NCI-H2081 treated with DMSO at 0.1 percent for 48 hours (cell line): ENCODE results near the gene ARV1.

Source experiments
- DNase-seq: peaks from one replicate; lab custom pipeline; 2025; lab: John Stamatoyannopoulos, UW

The ARV1 gene

GRCh38 chr1:230978491-230979388, at the start of gene ARV1, which contains the start of gene TTC13:
Gene ARV1, plus strand, starts transcription at chr1:230979094. Its CDS starts 12 bp downstream, at chr1:230979106.
Gene TTC13, minus strand, starts transcription at chr1:230978861. Its CDS starts 31 bp downstream, at chr1:230978830.
- peak; percentile 99 for DNase-seq

- DNase-seq = no peak
Observed at GRCh38 chr1:230930986-230931385, 47.9 kb upstream of the ARV1 start.

GRCh38 chr1:230935852-230936251, 43.0 kb upstream of the ARV1 start:
- no peak for DNase-seq

GRCh38 chr1:230936475-230936874, 42.4 kb upstream of the ARV1 start:
- no peak for DNase-seq

GRCh38 chr1:230937371-230937770, 41.5 kb upstream of the ARV1 start:
- no peak for DNase-seq

GRCh38 chr1:230938924-230939368, 39.9 kb upstream of the ARV1 start:
- no peak for DNase-seq

- no peak for DNase-seq
Observed at GRCh38 chr1:230939806-230940489, 38.9 kb upstream of the ARV1 start.

- no peak for DNase-seq
Observed at GRCh38 chr1:230940848-230941247, 38.0 kb upstream of the ARV1 start.

- no peak for DNase-seq
Observed at GRCh38 chr1:230943048-230943593, 35.8 kb upstream of the ARV1 start.

GRCh38 chr1:230948301-230948700, 30.6 kb upstream of the ARV1 start:
- DNase-seq = no peak

GRCh38 chr1:230948903-230949302, 30.0 kb upstream of the ARV1 start:
- no peak for DNase-seq

GRCh38 chr1:230950404-230950803, 28.5 kb upstream of the ARV1 start:
- DNase-seq = no peak

- no peak for DNase-seq
Observed at GRCh38 chr1:230957580-230957989, 21.3 kb upstream of the ARV1 start.

- DNase-seq = no peak
Observed at GRCh38 chr1:230958370-230958769, 20.5 kb upstream of the ARV1 start.

- DNase-seq = no peak
Observed at GRCh38 chr1:230964896-230965295, 14.0 kb upstream of the ARV1 start.

GRCh38 chr1:230965535-230965934, 13.4 kb upstream of the ARV1 start:
- no peak for DNase-seq

GRCh38 chr1:230966358-230966873, 12.5 kb upstream of the ARV1 start:
- DNase-seq = no peak

- no peak for DNase-seq
Observed at GRCh38 chr1:230970432-230970831, 8.5 kb upstream of the ARV1 start.

- no peak for DNase-seq
Observed at GRCh38 chr1:230971771-230972170, 7.1 kb upstream of the ARV1 start.

GRCh38 chr1:230972855-230973271, 6.0 kb upstream of the ARV1 start:
- no peak for DNase-seq

- DNase-seq = no peak
Observed at GRCh38 chr1:230975636-230976035, 3.3 kb upstream of the ARV1 start.

GRCh38 chr1:230976360-230976759, 2.5 kb upstream of the ARV1 start:
- no peak for DNase-seq
